HepG2 (cell line): ENCODE measurements around the gene NFATC2. TPM values are rescaled to one million over a fixed set of nuclear protein-coding genes. Genes with fewer than 3 reads are reported as not detected.

Experiments
- ARNTL ChIP-seq: sonication (generic); formaldehyde crosslinking; IDR thresholded peaks from 2 replicates; pipeline ENCODE4 v1.4.0; 2020; ENCODE audit warnings: mild to moderate bottlenecking, missing genetic modification reagents
- CBX5 ChIP-seq: sonication (generic); formaldehyde crosslinking; IDR thresholded peaks from 2 replicates; pipeline ENCODE4 v1.4.0; 2020; ENCODE audit warnings: missing genetic modification reagents, borderline replicate concordance
- ERF ChIP-seq: IDR thresholded peaks from 2 replicates; pipeline ENCODE4 v1.6.1; 2018; ENCODE audit warnings: missing biosample characterization, missing genetic modification reagents
- ETV5 ChIP-seq: IDR thresholded peaks from 2 replicates; pipeline ENCODE4 v1.6.1; 2018; ENCODE audit warnings: missing biosample characterization, missing genetic modification reagents, inconsistent platforms, borderline replicate concordance
- HHEX ChIP-seq: IDR thresholded peaks from 2 replicates; pipeline ENCODE4 v1.6.1; 2016; ENCODE audit warnings: control low read depth
- KDM5B ChIP-seq: sonication (generic); formaldehyde crosslinking; IDR thresholded peaks from 2 replicates; pipeline ENCODE4 v1.4.0; 2020; ENCODE audit warnings: missing genetic modification reagents, mild to moderate bottlenecking, borderline replicate concordance
- NFYC ChIP-seq: IDR thresholded peaks from 2 replicates; pipeline ENCODE4 v1.6.1; 2016; ENCODE audit warnings: missing genetic modification reagents, missing compliant biosample characterization
- SMARCE1 ChIP-seq: fragments of 450-650 bp; IDR thresholded peaks from 2 replicates; pipeline ENCODE4 v1.6.1; 2017; ENCODE audit warnings: borderline replicate concordance
- XRCC5 ChIP-seq: fragments of 200-400 bp; formaldehyde crosslinking; optimal IDR thresholded peaks from 2 replicates; pipeline ENCODE3; 2017; ENCODE audit warnings: mild to moderate bottlenecking, low read length
- ZBTB38 ChIP-seq: sonication (generic); formaldehyde crosslinking; IDR thresholded peaks from 2 replicates; pipeline ENCODE4 v1.5.1; 2020; ENCODE audit warnings: mild to moderate bottlenecking, missing genetic modification reagents
- ZFP90 ChIP-seq: sonication (generic); formaldehyde crosslinking; IDR thresholded peaks from 2 replicates; pipeline ENCODE4 v1.8.0; 2022; ENCODE audit warnings: missing genetic modification reagents, mild to moderate bottlenecking, inconsistent platforms, borderline replicate concordance
- ZNF160 ChIP-seq: sonication (generic); formaldehyde crosslinking; IDR thresholded peaks from 2 replicates; pipeline ENCODE4 v1.8.0; 2022; ENCODE audit warnings: mild to moderate bottlenecking, inconsistent platforms, missing genetic modification reagents
- ZNF414 ChIP-seq: sonication (generic); formaldehyde crosslinking; IDR thresholded peaks from 2 replicates; pipeline ENCODE4 v1.5.0; 2020; ENCODE audit warnings: missing genetic modification reagents
- ZNF441 ChIP-seq: sonication (generic); formaldehyde crosslinking; IDR thresholded peaks from 2 replicates; pipeline ENCODE4 v1.7.0; 2021; ENCODE audit warnings: missing genetic modification reagents, borderline replicate concordance
- ZNF468 ChIP-seq: sonication (generic); formaldehyde crosslinking; IDR thresholded peaks from 2 replicates; pipeline ENCODE4 v1.8.0; 2022; ENCODE audit warnings: mild to moderate bottlenecking, moderate library complexity, missing genetic modification reagents
- ZNF557 ChIP-seq: sonication (generic); formaldehyde crosslinking; IDR thresholded peaks from 2 replicates; pipeline ENCODE4 v1.4.0; 2020; ENCODE audit warnings: missing genetic modification reagents
- ZNF607 ChIP-seq: sonication (generic); formaldehyde crosslinking; IDR thresholded peaks from 2 replicates; pipeline ENCODE4 v1.5.1; 2020; ENCODE audit warnings: missing genetic modification reagents, mild to moderate bottlenecking, borderline replicate concordance
- ZNF616 ChIP-seq: sonication (generic); formaldehyde crosslinking; IDR thresholded peaks from 2 replicates; pipeline ENCODE4 v1.5.0; 2020; ENCODE audit warnings: low read depth, mild to moderate bottlenecking, missing genetic modification reagents
- polyA plus RNA-seq, 8 experiments: library from polyadenylated mRNA; depleted of rRNA in 3 of 8; stranded (reverse) in 7 of 8; unstranded in 1 of 8; fragments of >200 nt; fragmentation: Illumina TruSeq in 4 of 8; extraction: Trizol in 4 of 8; gene quantifications; 2 replicates each; pipeline versions ENCODE4 v1.2.1 to v1.2.3, GENCODE V29; 2011 to 2016; ENCODE audit warnings: low read depth in 4 of 8, missing spikeins in 1 of 8, mixed read lengths in 1 of 8; ENCODE audit not compliant: insufficient read depth in 1 of 8
- total RNA-seq, 5 experiments: library from RNA; depleted of rRNA; stranded (reverse); fragments of >200 nt; fragmentation: Illumina TruSeq; extraction: Trizol; gene quantifications; 2 replicates each; pipeline ENCODE4 v1.2.3, GENCODE V29; 2016; ENCODE audit warnings: low read depth in 1 of 5
- TF ChIP-seq, protein P1 (sequence below): sonication (generic); formaldehyde crosslinking; conservative IDR thresholded peaks from 2 replicates; pipeline ENCODE4 v1.4.0; 2020; ENCODE audit warnings: mild to moderate bottlenecking, missing genetic modification reagents, moderate library complexity
- TF ChIP-seq, protein P2 (sequence below): sonication (generic); formaldehyde crosslinking; IDR thresholded peaks from 2 replicates; pipeline ENCODE4 v1.4.0; 2020; ENCODE audit warnings: mild to moderate bottlenecking, missing genetic modification reagents
- TF ChIP-seq, protein P3 (sequence below): sonication (generic); formaldehyde crosslinking; IDR thresholded peaks from 2 replicates; pipeline ENCODE4 v1.8.1; 2023; ENCODE audit warnings: mild to moderate bottlenecking, missing genetic modification reagents, borderline replicate concordance
- TF ChIP-seq, protein P4 (sequence below): sonication (generic); formaldehyde crosslinking; IDR thresholded peaks from 2 replicates; pipeline ENCODE4 v1.5.1; 2020; ENCODE audit warnings: mild to moderate bottlenecking, missing genetic modification reagents, moderate library complexity

The NFATC2 gene
- total and polyA plus RNA-seq, 2 of the 13 experiments (the other 11 are each of a cell fraction or from before 2014, with no cell fraction given): 1.9 to 3.3 TPM

- TF ChIP-seq, protein P1, sequence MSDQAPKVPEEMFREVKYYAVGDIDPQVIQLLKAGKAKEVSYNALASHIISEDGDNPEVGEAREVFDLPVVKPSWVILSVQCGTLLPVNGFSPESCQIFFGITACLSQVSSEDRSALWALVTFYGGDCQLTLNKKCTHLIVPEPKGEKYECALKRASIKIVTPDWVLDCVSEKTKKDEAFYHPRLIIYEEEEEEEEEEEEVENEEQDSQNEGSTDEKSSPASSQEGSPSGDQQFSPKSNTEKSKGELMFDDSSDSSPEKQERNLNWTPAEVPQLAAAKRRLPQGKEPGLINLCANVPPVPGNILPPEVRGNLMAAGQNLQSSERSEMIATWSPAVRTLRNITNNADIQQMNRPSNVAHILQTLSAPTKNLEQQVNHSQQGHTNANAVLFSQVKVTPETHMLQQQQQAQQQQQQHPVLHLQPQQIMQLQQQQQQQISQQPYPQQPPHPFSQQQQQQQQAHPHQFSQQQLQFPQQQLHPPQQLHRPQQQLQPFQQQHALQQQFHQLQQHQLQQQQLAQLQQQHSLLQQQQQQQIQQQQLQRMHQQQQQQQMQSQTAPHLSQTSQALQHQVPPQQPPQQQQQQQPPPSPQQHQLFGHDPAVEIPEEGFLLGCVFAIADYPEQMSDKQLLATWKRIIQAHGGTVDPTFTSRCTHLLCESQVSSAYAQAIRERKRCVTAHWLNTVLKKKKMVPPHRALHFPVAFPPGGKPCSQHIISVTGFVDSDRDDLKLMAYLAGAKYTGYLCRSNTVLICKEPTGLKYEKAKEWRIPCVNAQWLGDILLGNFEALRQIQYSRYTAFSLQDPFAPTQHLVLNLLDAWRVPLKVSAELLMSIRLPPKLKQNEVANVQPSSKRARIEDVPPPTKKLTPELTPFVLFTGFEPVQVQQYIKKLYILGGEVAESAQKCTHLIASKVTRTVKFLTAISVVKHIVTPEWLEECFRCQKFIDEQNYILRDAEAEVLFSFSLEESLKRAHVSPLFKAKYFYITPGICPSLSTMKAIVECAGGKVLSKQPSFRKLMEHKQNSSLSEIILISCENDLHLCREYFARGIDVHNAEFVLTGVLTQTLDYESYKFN (CRISPR knock-in tag): peak; percentile 81
- TF ChIP-seq CBX5 (CRISPR knock-in tag): no peak
- TF ChIP-seq ETV5 (CRISPR knock-in tag): peak; percentile 9; the same call in 1 of the 2 replicates
- peak; percentile 76; the same call in 1 of the 2 replicates for TF ChIP-seq ZBTB38 (CRISPR knock-in tag)
- TF ChIP-seq ZNF616 (CRISPR knock-in tag): no peak
- no peak for TF ChIP-seq ZNF160 (CRISPR knock-in tag)
- TF ChIP-seq KDM5B (CRISPR knock-in tag): peak; percentile 28; the same call in 1 of the 2 replicates
- TF ChIP-seq ZNF441 (CRISPR knock-in tag): peak; percentile 95
- no peak for TF ChIP-seq HHEX (CRISPR knock-in tag)
- peak; percentile 43 for TF ChIP-seq XRCC5
- peak; percentile 19; the same call in 1 of the 2 replicates for TF ChIP-seq ZNF414 (CRISPR knock-in tag)
- 0 out of 2 replicates have a peak, but pooled peaks have one; percentile 36 for TF ChIP-seq ZNF607 (CRISPR knock-in tag)
- 0 out of 2 replicates have a peak, but pooled peaks have one; percentile 35 for TF ChIP-seq ZNF468 (CRISPR knock-in tag)
- TF ChIP-seq, protein P2, sequence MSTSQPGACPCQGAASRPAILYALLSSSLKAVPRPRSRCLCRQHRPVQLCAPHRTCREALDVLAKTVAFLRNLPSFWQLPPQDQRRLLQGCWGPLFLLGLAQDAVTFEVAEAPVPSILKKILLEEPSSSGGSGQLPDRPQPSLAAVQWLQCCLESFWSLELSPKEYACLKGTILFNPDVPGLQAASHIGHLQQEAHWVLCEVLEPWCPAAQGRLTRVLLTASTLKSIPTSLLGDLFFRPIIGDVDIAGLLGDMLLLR: 0 out of 2 replicates have a peak, but pooled peaks have one; percentile 70
- 0 out of 2 replicates have a peak, but pooled peaks have one; percentile 27 for TF ChIP-seq ZNF557
- TF ChIP-seq, protein P3, sequence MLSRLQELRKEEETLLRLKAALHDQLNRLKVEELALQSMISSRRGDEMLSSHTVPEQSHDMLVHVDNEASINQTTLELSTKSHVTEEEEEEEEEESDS (CRISPR knock-in tag): no peak
- peak; percentile 30; the same call in 1 of the 2 replicates for TF ChIP-seq ARNTL (CRISPR knock-in tag)
- TF ChIP-seq ZFP90 (CRISPR knock-in tag): no peak
- no peak for TF ChIP-seq NFYC (CRISPR knock-in tag)
- 0 out of 2 replicates have a peak, but pooled peaks have one; percentile 17 for TF ChIP-seq ERF
- no peak for TF ChIP-seq SMARCE1
- TF ChIP-seq, protein P4, sequence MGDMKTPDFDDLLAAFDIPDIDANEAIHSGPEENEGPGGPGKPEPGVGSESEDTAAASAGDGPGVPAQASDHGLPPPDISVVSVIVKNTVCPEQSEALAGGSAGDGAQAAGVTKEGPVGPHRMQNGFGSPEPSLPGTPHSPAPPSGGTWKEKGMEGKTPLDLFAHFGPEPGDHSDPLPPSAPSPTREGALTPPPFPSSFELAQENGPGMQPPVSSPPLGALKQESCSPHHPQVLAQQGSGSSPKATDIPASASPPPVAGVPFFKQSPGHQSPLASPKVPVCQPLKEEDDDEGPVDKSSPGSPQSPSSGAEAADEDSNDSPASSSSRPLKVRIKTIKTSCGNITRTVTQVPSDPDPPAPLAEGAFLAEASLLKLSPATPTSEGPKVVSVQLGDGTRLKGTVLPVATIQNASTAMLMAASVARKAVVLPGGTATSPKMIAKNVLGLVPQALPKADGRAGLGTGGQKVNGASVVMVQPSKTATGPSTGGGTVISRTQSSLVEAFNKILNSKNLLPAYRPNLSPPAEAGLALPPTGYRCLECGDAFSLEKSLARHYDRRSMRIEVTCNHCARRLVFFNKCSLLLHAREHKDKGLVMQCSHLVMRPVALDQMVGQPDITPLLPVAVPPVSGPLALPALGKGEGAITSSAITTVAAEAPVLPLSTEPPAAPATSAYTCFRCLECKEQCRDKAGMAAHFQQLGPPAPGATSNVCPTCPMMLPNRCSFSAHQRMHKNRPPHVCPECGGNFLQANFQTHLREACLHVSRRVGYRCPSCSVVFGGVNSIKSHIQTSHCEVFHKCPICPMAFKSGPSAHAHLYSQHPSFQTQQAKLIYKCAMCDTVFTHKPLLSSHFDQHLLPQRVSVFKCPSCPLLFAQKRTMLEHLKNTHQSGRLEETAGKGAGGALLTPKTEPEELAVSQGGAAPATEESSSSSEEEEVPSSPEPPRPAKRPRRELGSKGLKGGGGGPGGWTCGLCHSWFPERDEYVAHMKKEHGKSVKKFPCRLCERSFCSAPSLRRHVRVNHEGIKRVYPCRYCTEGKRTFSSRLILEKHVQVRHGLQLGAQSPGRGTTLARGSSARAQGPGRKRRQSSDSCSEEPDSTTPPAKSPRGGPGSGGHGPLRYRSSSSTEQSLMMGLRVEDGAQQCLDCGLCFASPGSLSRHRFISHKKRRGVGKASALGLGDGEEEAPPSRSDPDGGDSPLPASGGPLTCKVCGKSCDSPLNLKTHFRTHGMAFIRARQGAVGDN (CRISPR knock-in tag): peak; percentile 95
Observed at GRCh38 chr20:51508780-51509179, 33.7 kb downstream of the NFATC2 start (continued).
